Measurements from ENCODE around the gene TPRKB. TPM values are rescaled to one million over a fixed set of nuclear protein-coding genes. Genes with fewer than 3 reads are reported as not detected.
A peak's percentile ranks its signal among the peaks of the same experiment; 100 is the strongest.

Gene TPRKB
- polyA plus RNA-seq, 1 donor (not counting 4 experiments of a cell fraction or from before 2014, with no cell fraction given): 58.4 TPM

GRCh38 chr2:73739101-73739500 is 2.0 kb upstream of the TPRKB start:
- no peak overlapping the region for H3K4me2 ChIP-seq (ENCODE audit: control insufficient read depth, extremely low read depth, insufficient read depth, low read depth, low read length)
- DNase-seq (ENCODE audit: low read depth, low spot score): no peak
- dilution Hi-C loops (cut with MboI; ENCODE audit: extremely low pct_ligation_motif_present, low sequenced_read_pairs): no loop called here
- no peak overlapping the region for H2AFZ ChIP-seq (ENCODE audit: control insufficient read depth, low read length)
- no peaks in the 10 kb centered on the region for H4K20me1 ChIP-seq (ENCODE audit: control insufficient read depth, extremely low read depth, insufficient read depth, low read length)
- H3K4me1 ChIP-seq (ENCODE audit: control insufficient read depth, extremely low read depth, insufficient read depth, low read length): peaks cover 12% of the 10 kb centered on the region
- no peak for FAIRE-seq
- peaks cover 21% of the 10 kb centered on the region for H3K79me2 ChIP-seq (ENCODE audit: control insufficient read depth, insufficient read depth, low read length)
- no peak overlapping the region for H3K4me3 ChIP-seq (ENCODE audit: control insufficient read depth in 2 of 3, extremely low read depth in 1 of 3, insufficient read depth in 2 of 3, low read depth in 1 of 3, low read length in 3 of 3)
- no peaks in the 10 kb centered on the region for H3K9me3 ChIP-seq (ENCODE audit: control insufficient read depth, low read depth, low read length)
- H3K27ac ChIP-seq (ENCODE audit: control insufficient read depth, insufficient read depth, low read length): no peak overlapping the region
- no peak overlapping the region for H3K9ac ChIP-seq (ENCODE audit: control insufficient read depth, extremely low read depth, insufficient read depth, low read length)
- no peaks in the 10 kb centered on the region for H3K9me1 ChIP-seq (ENCODE audit: control insufficient read depth, extremely low read depth, insufficient read depth, low read length)
- no peaks in the 10 kb centered on the region for H3K27me3 ChIP-seq (ENCODE audit: control insufficient read depth, extremely low read depth, insufficient read depth, low read length)
- TF ChIP-seq EZH2 (IDR thresholded peaks at IDR 0.05; ENCODE audit: low read length): no peak
- no peak for TF ChIP-seq CTCF (optimal IDR thresholded peaks at IDR 0.05 in 1 of 3, IDR thresholded peaks at IDR 0.05 in 1 of 3, conservative IDR thresholded peaks at IDR 0.05 in 1 of 3; ENCODE audit: extremely low read depth in 1 of 3, insufficient read depth in 2 of 3, low read length in 3 of 3)
- peaks cover 3 to 8% of the 10 kb centered on the region in 2 experiments for H3K36me3 ChIP-seq (ENCODE audit: control insufficient read depth in 2 of 2, extremely low read depth in 1 of 2, insufficient read depth in 2 of 2, low read length in 2 of 2)

DNA sequence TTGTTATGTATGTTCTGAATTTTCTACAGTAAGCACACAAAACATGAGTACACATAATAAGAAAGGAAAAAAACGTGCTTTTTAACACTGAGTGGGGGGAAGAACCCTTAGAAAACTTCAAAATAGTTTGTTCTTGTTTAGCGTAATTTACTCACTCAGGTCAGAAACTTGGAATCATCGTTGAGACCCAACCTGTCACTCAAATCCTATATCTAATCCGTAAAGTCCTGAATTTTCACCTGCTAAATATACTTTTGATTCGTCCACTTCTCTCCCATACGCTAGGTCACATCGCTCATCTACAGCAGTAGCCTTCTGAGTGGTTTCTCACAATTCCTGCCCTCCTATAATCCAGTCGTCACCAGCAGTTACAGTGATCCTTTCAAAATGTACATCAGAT is 767 bp downstream of the TPRKB start:
- peaks cover 21% of the 10 kb centered on the region for H3K79me2 ChIP-seq (ENCODE audit: control insufficient read depth, insufficient read depth, low read length)
- no peaks in the 10 kb centered on the region for H3K9me3 ChIP-seq (ENCODE audit: control insufficient read depth, low read depth, low read length)
- H3K27ac ChIP-seq (ENCODE audit: control insufficient read depth, insufficient read depth, low read length): peak overlapping the region; percentile 79
- H3K27me3 ChIP-seq (ENCODE audit: control insufficient read depth, extremely low read depth, insufficient read depth, low read length): no peaks in the 10 kb centered on the region
- no peak for FAIRE-seq
- no peaks in the 10 kb centered on the region for H4K20me1 ChIP-seq (ENCODE audit: control insufficient read depth, extremely low read depth, insufficient read depth, low read length)
- H3K4me3 ChIP-seq (ENCODE audit: control insufficient read depth in 2 of 3, extremely low read depth in 1 of 3, insufficient read depth in 2 of 3, low read depth in 1 of 3, low read length in 3 of 3): peak overlapping the region; percentile 89 to 99 (median 94)
- no peak for TF ChIP-seq CTCF (optimal IDR thresholded peaks at IDR 0.05 in 1 of 3, IDR thresholded peaks at IDR 0.05 in 1 of 3, conservative IDR thresholded peaks at IDR 0.05 in 1 of 3; ENCODE audit: extremely low read depth in 1 of 3, insufficient read depth in 2 of 3, low read length in 3 of 3)
- no peak for TF ChIP-seq EZH2 (IDR thresholded peaks at IDR 0.05; ENCODE audit: low read length)
- peak overlapping the region; percentile 93 for H3K9ac ChIP-seq (ENCODE audit: control insufficient read depth, extremely low read depth, insufficient read depth, low read length)
- peak overlapping the region; percentile 79 for H2AFZ ChIP-seq (ENCODE audit: control insufficient read depth, low read length)
- dilution Hi-C loops (cut with MboI; ENCODE audit: extremely low pct_ligation_motif_present, low sequenced_read_pairs): no loop called here
- no peaks in the 10 kb centered on the region for H3K9me1 ChIP-seq (ENCODE audit: control insufficient read depth, extremely low read depth, insufficient read depth, low read length)
- peaks cover 12% of the 10 kb centered on the region for H3K4me1 ChIP-seq (ENCODE audit: control insufficient read depth, extremely low read depth, insufficient read depth, low read length)
- no peak for DNase-seq (ENCODE audit: low read depth, low spot score)
- H3K36me3 ChIP-seq (ENCODE audit: control insufficient read depth in 2 of 2, extremely low read depth in 1 of 2, insufficient read depth in 2 of 2, low read length in 2 of 2): peaks cover 11 to 12% of the 10 kb centered on the region in 2 experiments
- peak overlapping the region; percentile 100 for H3K4me2 ChIP-seq (ENCODE audit: control insufficient read depth, extremely low read depth, insufficient read depth, low read depth, low read length)
